Inferior parietal cortex (tissue), 1 donor: ENCODE results near the gene WDR86.

Source experiments
- DNase-seq: peaks from one replicate; pipeline ENCODE4 v3.0.0-alpha.2; 2016; ENCODE audit errors: extremely low spot score

Gene WDR86

GRCh38 chr7:151391358-151391730 lies 18.5 kb downstream of the WDR86 start:
- DNase-seq: no peak

DNA sequence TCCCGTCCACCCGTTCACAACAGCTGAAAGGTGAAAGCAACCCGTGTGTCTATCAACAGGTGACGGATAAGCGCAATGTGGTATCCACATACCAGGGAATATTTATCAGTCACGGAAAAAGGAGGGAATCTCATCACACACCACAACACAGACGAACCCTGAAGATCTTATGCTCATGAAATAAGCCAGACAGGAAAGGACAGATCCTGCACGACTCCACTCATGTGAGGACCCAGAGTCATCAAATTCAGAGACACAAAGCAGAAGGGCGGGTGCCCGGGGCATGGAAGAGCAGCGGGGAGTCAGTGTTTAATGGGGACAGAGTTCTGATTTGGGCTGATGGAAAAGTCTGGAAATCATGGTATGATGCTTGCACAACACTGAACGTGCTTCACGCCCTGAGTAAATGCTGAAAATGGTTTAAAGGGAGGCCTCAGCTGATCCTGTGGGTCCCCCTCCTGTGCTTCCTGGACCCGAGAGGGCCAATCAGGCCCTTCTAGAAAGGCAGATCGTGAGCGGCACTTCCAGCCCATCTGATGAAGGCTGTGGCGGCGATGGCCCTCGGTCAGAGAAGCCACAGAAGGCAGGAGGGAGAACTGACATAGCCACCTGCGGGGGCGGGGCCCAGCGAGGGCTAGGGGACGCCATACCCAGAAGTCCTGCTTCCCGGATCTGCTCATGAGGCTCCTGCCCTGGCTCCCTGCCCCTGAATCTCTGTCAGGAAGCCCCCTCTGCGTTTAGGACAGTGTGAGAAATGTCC lies 19.1 kb downstream of the WDR86 start:
- DNase-seq: no peak

GRCh38 chr7:151389768-151390597 lies 19.9 kb downstream of the WDR86 start:
- no peak for DNase-seq

DNA sequence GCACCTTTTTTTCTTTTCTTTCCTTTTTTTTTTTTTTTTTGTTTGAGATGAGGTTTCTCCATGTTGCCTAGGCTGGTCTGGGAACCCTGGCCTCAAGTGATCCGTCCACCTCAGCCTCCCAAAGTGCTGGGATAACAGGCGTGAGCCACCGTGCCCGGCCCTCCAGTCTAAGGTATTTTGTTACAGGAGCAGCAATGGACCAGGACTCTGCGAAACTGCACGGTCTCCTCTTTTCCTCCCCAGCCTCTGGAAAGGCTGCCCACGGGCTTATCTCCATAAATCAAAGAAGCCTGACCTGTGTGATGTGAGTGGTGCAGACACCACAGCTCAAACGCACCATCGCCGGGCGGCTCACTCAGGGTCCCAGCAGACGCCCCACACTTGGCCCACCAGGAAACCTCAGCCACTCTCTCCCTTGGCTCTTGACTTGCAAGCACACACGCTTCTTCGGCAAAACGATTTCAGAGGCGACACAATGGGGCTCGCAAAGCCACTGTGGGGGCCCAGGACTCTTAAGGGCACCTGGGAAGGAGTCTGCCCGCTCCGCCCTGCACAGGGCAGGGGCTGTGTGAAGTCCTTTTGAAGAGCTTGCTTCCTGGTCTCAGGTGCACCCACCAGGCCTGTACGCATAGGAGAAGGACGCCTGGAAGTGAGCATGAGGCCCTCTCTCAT lies 20.6 kb downstream of the WDR86 start:
- no peak for DNase-seq

DNA sequence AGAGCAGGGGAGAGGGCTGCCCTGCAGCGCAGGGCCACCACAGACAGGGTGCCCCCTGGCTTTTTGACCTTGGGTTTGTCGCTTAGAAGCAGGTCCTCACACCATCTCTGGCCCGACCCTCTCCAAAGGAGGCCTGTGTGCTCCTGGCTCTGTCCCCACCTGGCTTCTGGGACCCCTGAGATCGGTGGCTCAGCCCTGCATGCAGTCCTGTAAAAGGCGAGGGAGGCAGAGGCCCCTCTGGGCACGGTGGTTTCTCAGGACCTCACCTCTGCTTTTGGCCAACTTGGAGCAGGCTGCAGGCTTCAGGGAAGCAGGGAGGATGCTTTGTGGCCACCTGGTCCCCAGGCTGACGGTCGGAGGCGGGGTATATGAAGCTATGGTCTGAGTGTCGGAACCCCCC lies 21.4 kb downstream of the WDR86 start:
- no peak for DNase-seq

DNA sequence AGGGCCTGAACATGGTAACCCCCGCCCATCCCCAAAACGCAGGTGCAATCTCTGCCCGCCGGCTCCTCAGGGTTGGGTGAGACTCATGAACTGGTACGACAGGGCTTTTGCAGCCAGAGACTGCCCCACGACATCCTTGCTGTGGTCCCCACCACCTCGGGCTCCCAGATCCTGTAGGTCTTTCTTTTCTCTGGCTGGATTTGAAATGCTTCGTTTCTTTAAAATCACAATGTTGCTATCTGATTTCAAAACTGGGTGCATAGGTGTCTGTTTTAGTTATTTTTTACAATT lies 21.9 kb downstream of the WDR86 start:
- no peak for DNase-seq

DNA sequence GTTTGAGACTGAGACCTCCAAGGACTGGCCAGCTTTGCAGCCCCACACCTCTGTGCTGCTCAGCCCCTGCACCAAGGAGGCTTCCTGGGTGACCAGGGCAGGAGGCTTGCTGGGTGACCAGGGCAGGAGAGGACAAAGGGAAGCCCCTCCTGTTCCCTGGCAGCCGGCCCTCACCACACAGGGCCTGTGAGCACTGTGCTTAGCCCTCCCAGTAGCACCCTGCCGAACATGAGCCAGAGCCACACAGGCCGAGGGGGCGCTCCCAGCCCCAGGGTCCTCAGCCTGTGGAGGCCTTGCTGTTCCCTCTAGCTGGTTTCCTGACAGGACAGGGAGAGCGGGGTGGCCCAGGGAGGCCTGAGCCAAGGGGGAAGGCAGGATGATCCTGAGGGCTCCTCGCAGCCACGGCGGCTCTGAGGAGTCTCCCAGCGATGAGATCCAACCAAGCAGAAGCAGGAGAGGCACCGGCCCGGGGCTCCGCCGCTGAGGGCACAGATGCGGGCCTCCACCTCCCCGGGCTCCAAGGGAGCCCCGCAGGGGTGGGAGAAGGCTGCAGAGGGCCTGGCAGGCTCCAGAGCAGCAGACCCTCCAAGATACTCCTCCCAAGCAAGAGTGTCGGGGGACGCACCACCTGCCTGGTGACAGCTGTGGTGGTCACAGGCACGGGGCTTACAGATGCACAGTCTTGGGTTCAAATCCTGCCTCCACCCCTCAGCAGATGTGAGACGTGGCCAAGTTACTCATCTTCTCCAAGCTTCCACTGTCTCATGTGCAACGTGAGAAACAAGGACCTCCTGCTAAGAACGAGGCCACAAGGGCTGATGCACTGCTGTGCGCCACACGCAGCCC lies 22.5 kb downstream of the WDR86 start:
- no peak for DNase-seq

DNA sequence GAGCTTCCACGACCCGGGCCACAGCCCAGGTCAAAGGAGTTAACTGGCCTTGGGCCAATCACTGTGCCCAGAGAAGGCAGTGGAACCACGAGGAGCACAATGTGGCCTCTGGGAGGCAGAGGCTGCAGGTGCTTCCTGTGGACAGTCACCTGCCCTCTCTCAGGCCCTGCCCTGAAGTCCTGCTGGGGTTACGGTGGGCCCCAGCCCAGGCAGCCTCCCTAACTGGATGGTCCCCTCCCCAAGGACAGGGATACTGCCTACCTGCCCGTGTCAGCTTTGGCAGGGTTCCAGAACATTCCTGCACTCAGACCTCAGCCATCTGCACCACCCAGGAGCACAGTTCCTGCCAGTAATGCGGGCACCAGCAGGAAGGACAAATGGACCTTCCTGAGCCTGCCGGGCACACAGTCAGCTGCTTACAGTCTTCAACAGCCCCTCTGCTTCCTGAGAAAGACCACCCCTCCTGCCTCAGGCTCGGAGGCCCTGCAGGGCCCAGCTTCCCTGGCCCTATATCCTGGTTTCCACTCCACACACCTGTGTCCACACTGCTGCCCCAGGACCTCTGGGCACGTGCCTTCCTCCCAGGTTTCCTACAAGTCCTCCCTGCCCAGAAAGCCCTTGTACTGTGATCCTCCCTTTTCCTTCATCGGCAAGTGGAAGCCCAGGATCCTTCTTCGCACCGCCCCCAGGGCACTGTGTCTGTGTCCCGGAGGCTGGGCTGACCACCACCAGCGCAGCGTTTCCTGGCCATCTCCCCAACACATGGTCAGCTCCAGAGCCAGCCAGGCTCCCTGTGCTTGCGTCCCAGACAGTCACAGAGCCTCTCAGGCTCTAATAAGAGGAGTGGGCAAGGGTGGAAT lies 23.3 kb downstream of the WDR86 start:
- no peak for DNase-seq

DNA sequence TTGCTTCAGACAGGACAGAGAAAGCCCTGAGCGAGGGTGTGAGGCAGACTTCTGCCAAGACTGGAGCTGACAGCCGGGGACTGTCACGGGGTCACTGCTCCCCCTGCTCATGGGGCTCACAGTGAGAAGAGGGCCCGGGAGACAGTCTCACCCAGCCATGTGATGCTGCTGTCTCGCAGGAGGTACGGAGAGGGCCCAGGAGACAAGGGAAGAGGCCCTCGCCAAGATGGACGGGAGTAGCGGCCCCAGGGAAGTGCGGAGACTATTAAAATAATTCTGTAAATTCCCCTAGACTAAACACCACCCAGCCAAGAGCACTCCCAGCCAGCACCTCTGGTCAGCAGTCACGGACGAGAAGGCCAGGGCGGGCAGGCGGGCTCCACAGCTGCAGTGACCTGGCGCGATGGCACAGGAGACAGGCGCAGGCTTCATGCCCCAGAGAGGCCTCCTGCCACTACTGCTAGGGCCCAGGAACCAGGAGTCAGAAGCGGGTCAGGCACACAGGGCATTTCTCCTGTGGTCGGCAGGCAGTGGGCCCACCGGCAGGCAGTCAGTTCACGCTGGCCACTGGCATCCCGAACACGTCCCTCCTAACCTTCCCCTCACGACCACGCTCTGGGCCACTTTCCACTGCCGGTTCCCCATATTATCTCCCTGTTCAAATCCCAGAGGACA lies 24.1 kb downstream of the WDR86 start:
- DNase-seq: no peak

GRCh38 chr7:151384776-151385625 lies 24.8 kb downstream of the WDR86 start:
- DNase-seq: no peak

DNA sequence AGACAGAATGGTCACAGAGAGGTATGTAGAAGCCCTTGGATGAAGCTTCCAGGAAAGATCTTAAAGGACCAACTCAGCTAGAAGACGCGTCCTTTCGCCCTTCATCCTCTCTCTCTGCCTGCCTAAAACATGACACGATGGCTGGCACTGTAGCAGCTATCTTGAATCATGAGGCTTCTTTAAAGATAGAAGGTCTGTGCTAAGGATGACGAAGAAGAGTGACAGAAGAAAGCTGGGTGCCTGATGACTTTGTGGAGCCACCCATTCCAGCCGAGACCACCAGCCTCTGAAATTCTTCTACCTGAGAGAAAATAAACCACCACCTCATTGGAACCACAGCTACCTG lies 25.5 kb downstream of the WDR86 start:
- DNase-seq: no peak

- DNase-seq: no peak
These were observed 26.0 kb downstream of the WDR86 start for GRCh38 chr7:151383638-151384351.

GRCh38 chr7:151382079-151382885 lies 27.6 kb downstream of the WDR86 start:
- DNase-seq: no peak

DNA sequence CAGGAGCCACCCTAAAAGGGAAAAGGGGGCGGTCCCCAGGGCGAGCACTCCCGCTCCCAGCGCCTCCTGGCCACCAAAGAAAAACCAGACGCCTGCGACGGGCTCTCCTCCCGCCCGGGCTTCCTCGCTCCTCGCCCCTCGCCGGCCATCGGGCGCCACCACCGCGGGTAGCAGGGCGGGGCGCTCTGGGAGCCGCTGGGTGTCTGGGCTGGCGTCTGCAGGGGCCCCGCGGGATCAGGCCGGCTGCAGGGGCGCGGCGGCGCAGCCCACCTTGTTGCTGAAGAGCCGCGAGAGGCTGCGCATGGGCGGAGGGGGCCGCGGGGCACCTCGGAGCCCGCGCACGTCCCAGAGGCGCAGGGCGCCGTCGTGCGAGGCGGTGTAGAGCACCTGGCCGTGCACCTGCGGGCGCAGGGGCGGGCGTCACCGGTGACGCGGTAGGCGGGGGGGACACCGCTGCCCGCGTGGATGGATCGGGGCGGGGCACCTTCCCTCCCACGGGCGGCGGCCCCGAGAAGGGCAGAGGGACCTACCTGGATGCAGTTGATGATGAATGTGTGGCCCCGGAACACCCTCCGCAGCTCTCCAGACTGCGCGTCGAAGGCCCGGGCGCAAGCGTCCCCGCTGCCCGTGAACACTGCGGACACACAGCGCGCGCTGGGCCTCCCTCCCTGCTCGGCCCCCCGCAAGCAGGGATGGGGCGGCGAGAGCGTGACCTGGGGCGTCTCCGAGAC lies 28.3 kb downstream of the WDR86 start:
- no peak for DNase-seq

- DNase-seq: no peak
These were observed 28.8 kb downstream of the WDR86 start for GRCh38 chr7:151381098-151381347.

DNA sequence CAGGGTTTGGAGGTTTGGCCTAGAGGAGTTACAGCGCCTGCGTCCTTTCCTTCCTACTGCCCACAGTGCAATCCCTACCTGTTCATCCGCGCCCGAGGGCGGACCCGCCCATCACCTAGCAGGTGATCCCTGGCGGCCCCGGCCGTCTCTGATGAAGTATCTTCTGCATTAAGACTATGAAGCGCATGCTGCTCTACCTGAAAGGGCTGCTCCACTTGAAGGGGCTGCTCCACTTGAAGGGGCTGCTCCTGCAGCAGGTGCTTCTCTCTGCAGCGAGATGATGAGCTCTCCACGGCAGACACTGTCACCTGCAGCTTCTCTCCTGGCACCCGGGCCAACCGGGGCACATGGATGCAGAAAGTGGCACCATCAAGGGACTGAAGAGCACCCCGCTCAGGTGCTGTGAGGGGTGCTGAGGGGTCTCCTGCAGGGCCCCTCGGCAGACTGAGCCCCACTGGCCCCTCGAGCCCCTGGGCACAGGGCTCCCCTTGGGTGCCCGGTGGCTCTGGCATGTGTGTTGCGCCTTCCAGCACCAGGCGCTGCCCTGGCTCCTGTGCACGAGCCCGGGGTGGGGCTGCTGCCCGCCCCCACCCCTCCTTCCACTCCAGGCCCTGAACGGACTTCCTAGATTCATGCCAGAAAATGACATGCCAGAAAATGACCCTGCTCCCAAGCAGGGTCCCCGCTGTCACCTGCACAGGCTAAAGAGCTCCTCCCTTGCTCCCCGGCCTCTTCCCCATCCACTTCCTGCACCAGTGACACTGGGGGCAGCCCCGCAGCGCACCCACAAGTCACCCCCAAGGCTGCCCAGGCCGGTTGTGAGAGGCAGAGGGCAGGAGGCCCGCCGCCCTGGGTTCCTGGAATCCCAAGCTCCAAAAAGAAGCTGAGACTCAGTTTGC lies 29.4 kb downstream of the WDR86 start:
- DNase-seq: no peak
